ENCODE results near the gene ZBTB32. TPM values are rescaled to one million over a fixed set of nuclear protein-coding genes. Genes with fewer than 3 reads are reported as not detected.

The ZBTB32 gene
- total and polyA plus RNA-seq, 2 of the 8 experiments (the other 6 are each of a cell fraction or from before 2014, with no cell fraction given), result 0.11 to 0.50 TPM

DNA sequence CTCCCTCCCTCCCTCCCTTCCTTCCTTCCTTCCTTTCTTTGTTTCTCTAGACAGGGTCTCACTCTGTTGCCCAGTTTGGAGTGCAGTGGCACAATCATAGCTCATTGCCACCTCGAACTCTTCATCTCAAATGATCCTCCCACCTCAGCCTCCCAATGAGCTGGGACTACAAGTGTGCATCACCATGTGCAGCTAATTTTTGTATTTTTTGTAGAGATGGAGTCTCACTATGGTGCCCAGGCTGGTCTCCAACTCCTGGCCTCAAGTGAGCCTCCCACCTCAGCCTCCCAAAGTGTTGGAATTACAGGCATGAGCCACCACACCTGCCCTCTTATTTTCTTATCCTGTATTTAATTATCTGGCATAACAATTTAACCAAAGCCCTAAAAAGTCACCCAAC is 33.7 kb upstream of the ZBTB32 start (continued):
- no peak for TF ChIP-seq GTF2F1 (IDR thresholded peaks at IDR 0.05; ENCODE audit: borderline replicate concordance, low read depth, low read length)
